K562 (cell line): ENCODE measurements around the gene PHPT1.
"Not testable (repeated sequence)": the region's sequence is repeated elsewhere in the genome, so short reads cannot be mapped to it uniquely, and the experiment has no call there.

Source experiments
- BRCA1 ChIP-seq, 2 experiments: fragments of 450-650 bp in 1 of 2; sonication (generic) in 1 of 2; formaldehyde crosslinking in 1 of 2; IDR thresholded peaks; 2 replicates each; pipeline versions ENCODE4 v1.5.0 to v1.6.1; 2017 to 2020; ENCODE audit warnings: mild to moderate bottlenecking in 1 of 2, missing genetic modification reagents in 1 of 2
- CREB3 ChIP-seq: fragments of 450-650 bp; conservative IDR thresholded peaks from 2 replicates; pipeline ENCODE4 v1.6.1; 2016; ENCODE audit warnings: missing genetic modification characterization, low read depth, mild to moderate bottlenecking, missing compliant biosample characterization, moderate library complexity
- CTCF ChIP-seq, 3 experiments: IDR thresholded peaks in 2 of 3; conservative IDR thresholded peaks in 1 of 3; 2 replicates each; pipeline ENCODE4 v1.5.1; 2011 to 2012; ENCODE audit warnings: low read length in 3 of 3, mild to moderate bottlenecking in 3 of 3, control low read depth in 2 of 3, improper control_type of control experiment in 1 of 3, inconsistent platforms in 1 of 3, low read depth in 1 of 3, mixed read lengths in 1 of 3, moderate library complexity in 1 of 3; ENCODE audit not compliant: insufficient read depth in 2 of 3
- E2F8 ChIP-seq: fragments of 450-650 bp; IDR thresholded peaks from 2 replicates; pipeline ENCODE4 v1.7.1; 2018; ENCODE audit warnings: mild to moderate bottlenecking, low read depth; ENCODE audit not compliant: partially characterized antibody
- ELF1 ChIP-seq: fragments of 200-800 bp; sonication (Bioruptor generic); IDR thresholded peaks from 2 replicates; pipeline ENCODE4 v1.6.1; 2016; ENCODE audit warnings: missing genetic modification characterization, missing compliant biosample characterization
- FOSL1 ChIP-seq: fragments of 200-800 bp; sonication (Bioruptor generic); conservative IDR thresholded peaks from 2 replicates; pipeline ENCODE4 v1.6.1; 2016; ENCODE audit warnings: missing genetic modification characterization, missing compliant biosample characterization
- HMG20A ChIP-seq: fragments of 450-650 bp; formaldehyde crosslinking; conservative IDR thresholded peaks from 2 replicates; pipeline ENCODE4 v1.4.0; 2020; ENCODE audit warnings: mild to moderate bottlenecking, mixed read lengths
- MAFK ChIP-seq: IDR thresholded peaks from 2 replicates; pipeline ENCODE4 v1.6.1; 2011; ENCODE audit warnings: low read length, improper control_type of control experiment
- MTA1 ChIP-seq: fragments of 450-650 bp; IDR thresholded peaks from 2 replicates; pipeline ENCODE4 v1.6.1; 2017; ENCODE audit warnings: borderline replicate concordance
- TAF15 ChIP-seq: fragments of 200-400 bp; formaldehyde crosslinking; IDR thresholded peaks from 2 replicates; pipeline ENCODE4 v1.6.1; 2017; ENCODE audit warnings: mild to moderate bottlenecking, low read depth, low read length, moderate library complexity
- ZBTB7A ChIP-seq: IDR thresholded peaks from 2 replicates; pipeline ENCODE4 v1.6.1; 2011; ENCODE audit warnings: low read depth, mild to moderate bottlenecking, low read length, moderate library complexity, borderline replicate concordance; ENCODE audit not compliant: control insufficient read depth
- ZNF121 ChIP-seq: sonication (generic); formaldehyde crosslinking; conservative IDR thresholded peaks from 2 replicates; pipeline ENCODE4 v1.8.0; 2022; ENCODE audit warnings: missing genetic modification reagents
- ZNF586 ChIP-seq: fragments of 450-650 bp; formaldehyde crosslinking; conservative IDR thresholded peaks from 2 replicates; pipeline ENCODE4 v1.4.0; 2020; ENCODE audit warnings: mild to moderate bottlenecking, moderate library complexity
- ZNF766 ChIP-seq: fragments of 200-800 bp; sonication (Bioruptor generic); conservative IDR thresholded peaks from 2 replicates; pipeline ENCODE4 v1.6.1; 2016; ENCODE audit warnings: missing genetic modification characterization, missing compliant biosample characterization

- not testable (repeated sequence) for TF ChIP-seq ELF1 (tag); ZNF121; CREB3; MAFK; FOSL1 (tag); BRCA1 (IDR thresholded peaks at IDR 0.05); BRCA1 (CRISPR knock-in tag; IDR thresholded peaks at IDR 0.05); ZBTB7A; CTCF (IDR thresholded peaks at IDR 0.05 in 2 of 3, conservative IDR thresholded peaks at IDR 0.05 in 1 of 3; ENCODE audit: insufficient read depth in 2 of 3, low read depth in 1 of 3, low read length in 3 of 3); E2F8; ZNF586 (CRISPR knock-in tag); HMG20A (CRISPR knock-in tag); MTA1; TAF15; ZNF766 (CRISPR knock-in tag)
Measured at GRCh38 chr9:136882947-136883283, 33.7 kb downstream of the PHPT1 start.
